AG04449 (cell line): ENCODE measurements around the gene KRTAP17-1.
A peak's percentile ranks its signal among the peaks of the same experiment; 100 is the strongest.

Experiments used
- CTCF ChIA-PET: fragments of 350-600 bp; formaldehyde crosslinking; extraction: SDS; loops from one replicate; lab custom pipeline; 2021; ENCODE audit warnings: antibody characterized with exemption; lab: Yijun Ruan, JAX
- POLR2A ChIA-PET: fragments of 400-600, 350-600 bp; formaldehyde crosslinking; extraction: SDS; loops from one replicate; lab custom pipeline; 2020; ENCODE audit warnings: antibody characterized with exemption, inconsistent platforms; lab: Yijun Ruan, JAX
- DNase-seq: peaks from one replicate; pipeline ENCODE4 v3.0.0-alpha.2; 2010; ENCODE audit warnings: low read depth, low spot score
- H3K4me3 ChIP-seq: 2 replicates; pipeline ENCODE4 v1.5.1; 2011; ENCODE audit warnings: low read depth, mild to moderate bottlenecking, control low read depth, low read length
- CTCF ChIP-seq: IDR thresholded peaks from one replicate; pipeline ENCODE4 v1.5.1; 2011; ENCODE audit warnings: mild to moderate bottlenecking, moderate library complexity, low read length, control low read depth, inconsistent platforms; ENCODE audit not compliant: insufficient read depth; ENCODE audit errors: missing control alignments

Gene KRTAP17-1

GRCh38 chr17:41325126-41325525 lies 9.6 kb upstream of the KRTAP17-1 start:
- H3K4me3 ChIP-seq: no peak overlapping the region
- POLR2A ChIA-PET: no interaction called here
- CTCF ChIA-PET: no interaction called here
- DNase-seq: no peak
- TF ChIP-seq CTCF: no peak

- no peak for DNase-seq
- peak; percentile 11 for TF ChIP-seq CTCF
- no peak overlapping the region for H3K4me3 ChIP-seq
- POLR2A ChIA-PET: no interaction called here
- CTCF ChIA-PET: interaction anchor here (0.6 to 11.4 kb wide), 6 partner anchors 7 to 415 kb away, joined by 3 to 90 read pairs (median 11); no protein-coding TSS in a partner anchor
These were observed 8.9 kb upstream of the KRTAP17-1 start for GRCh38 chr17:41324180-41325075.

- POLR2A ChIA-PET: interaction anchor here (1.0 kb wide), 1 partner anchor 263 kb away, joined by 3 read pairs; no protein-coding TSS in a partner anchor
- no peak for TF ChIP-seq CTCF
- H3K4me3 ChIP-seq: no peak overlapping the region
- DNase-seq: no peak
- CTCF ChIA-PET: interaction anchor here (0.6 to 11.4 kb wide), 64 partner anchors 8 to 512 kb away, joined by 3 to 90 read pairs (median 4); partner anchors contain the start of genes KRT19, KRTAP1-1, KRTAP16-1 and KRTAP2-1
These were observed 7.7 kb upstream of the KRTAP17-1 start for GRCh38 chr17:41322903-41323895.

GRCh38 chr17:41322094-41322902 lies 6.8 kb upstream of the KRTAP17-1 start:
- CTCF ChIA-PET: interaction anchor here (0.6 to 11.4 kb wide), 72 partner anchors 9 to 784 kb away, joined by 3 to 90 read pairs (median 4); partner anchors contain the start of genes KRT19, KRTAP1-1, KRTAP16-1 and KRTAP2-1
- TF ChIP-seq CTCF: peak; percentile 72
- POLR2A ChIA-PET: interaction anchor here (1.0 kb wide), 1 partner anchor 262 kb away, joined by 3 read pairs; no protein-coding TSS in a partner anchor
- peak; percentile 24 for DNase-seq
- no peak overlapping the region for H3K4me3 ChIP-seq

- ChIA-PET CTCF (interaction anchor here (0.7 to 11.4 kb wide), 3 partner anchors 13 to 348 kb away, joined by 3 to 90 read pairs (median 3); no protein-coding TSS in a partner anchor), POLR2A (no interaction called here)
- H3K4me3 ChIP-seq: no peak overlapping the region
- TF ChIP-seq CTCF: no peak
- DNase-seq: no peak
These were observed 2.7 kb upstream of the KRTAP17-1 start for GRCh38 chr17:41318231-41318630.
